Heart left ventricle (tissue), 16 donors: ENCODE measurements around the gene PDZD7. TPM values are rescaled to one million over a fixed set of nuclear protein-coding genes. Genes with fewer than 3 reads are reported as not detected.

Source experiments
- ATAC-seq, 4 donors: fragments of 200-7000 bp; cut with Tn5 transposase; one replicate each; pipeline ENCODE4 v1.9.1; 2020 to 2022; ENCODE audit warnings: moderate library complexity in 4 of 4, mild to moderate bottlenecking in 3 of 4, moderate number of reproducible peaks in 1 of 4
- DNase-seq, 5 donors: peaks; one replicate each; pipeline ENCODE4 v3.0.0-alpha.2; 2020
- H3K27ac ChIP-seq, 12 donors: fragments of 200-600 bp; sonication (generic) in 4 of 12; one replicate each; pipeline versions ENCODE4 v1.5.0 to v1.8.0; 2016 to 2022; ENCODE audit warnings: mild to moderate bottlenecking in 2 of 12
- H3K27me3 ChIP-seq, 9 donors: fragments of 200-600 bp; sonication (generic) in 2 of 9; one replicate each; pipeline versions ENCODE4 v1.5.1 to v1.8.0; 2016 to 2022; ENCODE audit warnings: mild to moderate bottlenecking in 3 of 9
- H3K36me3 ChIP-seq, 9 donors: fragments of 200-600 bp; sonication (generic) in 2 of 9; one replicate each; pipeline versions ENCODE4 v1.5.0 to v1.8.0; 2018 to 2022; ENCODE audit warnings: mild to moderate bottlenecking in 2 of 9
- H3K4me1 ChIP-seq, 12 donors: fragments of 200-600 bp; sonication (generic) in 4 of 12; one replicate each; pipeline versions ENCODE4 v1.5.0 to v1.8.0; 2016 to 2022; ENCODE audit warnings: mild to moderate bottlenecking in 3 of 12
- H3K4me3 ChIP-seq, 12 donors: fragments of 200-600 bp; sonication (generic) in 4 of 12; one replicate each; pipeline versions ENCODE4 v1.5.0 to v1.8.0; 2017 to 2022; ENCODE audit warnings: mild to moderate bottlenecking in 9 of 12, moderate library complexity in 4 of 12
- H3K9me3 ChIP-seq, 12 donors: fragments of 200-600 bp; sonication (generic) in 4 of 12; one replicate each; pipeline versions ENCODE4 v1.5.0 to v1.8.0; 2016 to 2022; ENCODE audit warnings: mild to moderate bottlenecking in 1 of 12
- POLR2A ChIP-seq, 2 donors: fragments of 450-650 bp; IDR thresholded peaks; one replicate each; pipeline ENCODE4 v1.6.1; 2017; ENCODE audit warnings: antibody characterized with exemption in 2 of 2, mild to moderate bottlenecking in 2 of 2, moderate library complexity in 2 of 2
- WGBS, 4 donors: extraction: QIAGEN DNeasy Blood & Tissue Kit in 2 of 4; methylation state at CpG; one replicate each; pipeline versions ENCODE4 v1.1.5 to v1.1.7; 2013 to 2018; 5-methylcytosine and 5-hydroxymethylcytosine counted together
- intact Hi-C, 10 donors: fragments of 100-400 bp; cut with DNase I; formaldehyde crosslinking; loops; one replicate each; pipeline versions ENCODE4 v1.11.1 to v1.14.2; 2022
- polyA plus RNA-seq, 2 donors: library from polyadenylated mRNA; stranded (reverse); fragments of 200-250 nt; gene quantifications; one replicate each; pipeline ENCODE4 v1.2.3, GENCODE V29; 2013
- total RNA-seq, 9 donors: library from RNA; depleted of rRNA in 2 of 9; stranded (reverse); fragments of >200 nt in 2 of 9; fragmentation: NEBNext Ultra II Directional in 3 of 9; extraction: Animal tissue kit (Norgen Biotek cat#: 25700) in 3 of 9; gene quantifications; one replicate each; pipeline versions ENCODE4 v1.1.0 to v1.2.4, GENCODE V29; 2016 to 2023
- TF ChIP-seq, protein P1 (sequence below), 12 donors: fragments of 200-600 bp; sonication (generic) in 4 of 12; IDR thresholded peaks; one replicate each; pipeline versions ENCODE4 v1.5.0 to v1.8.0; 2018 to 2022; ENCODE audit warnings: antibody characterized with exemption in 12 of 12, mild to moderate bottlenecking in 5 of 12
- donor health status: ischemic (EF 13 %, LVEDD 7.1; RV severe dilation, severe dysfunction).
- donor health status: healthy with polysubstance abuse.
- donor health status: DM: no; HTN: yes; CAD: no.
- donor health status: DM: no; HTN: no; CAD: no.
- donor health status: ischemic (EF 25% LVEDD 6.9; RV normal size, moderate dysfunction).
- donor health status: ischemic (EF 25% LVEDD 5.7; RV mildly dilated, moderate dysfunction).
- donor health status: healthy.
- donor health status: DM: yes; HTN: yes; CAD: no.
- donor health status: ischemic (EF 35%, LVEDD 5.7; RV mildly dilated, moderate dysfunction).
- donor health status: nonischemic (EF 11% LVEDD 7.7; RV severe dilation, severe dysfunction).
- donor health status: DM: yes; HTN: yes; CAD: no.
- donor health status: PGD.
- donor health status: ischemic (EF 29% LVEDD 5.4; RV normal size, mild dysfunction).
- donor health status: nonischemic (EF 23%, LVEDD 6.1; RV moderate dilation, normal function).

Gene PDZD7
- total and polyA plus RNA-seq, 11 donors: 0.09 to 0.97 (median 0.30) TPM; not detected in 1

DNA sequence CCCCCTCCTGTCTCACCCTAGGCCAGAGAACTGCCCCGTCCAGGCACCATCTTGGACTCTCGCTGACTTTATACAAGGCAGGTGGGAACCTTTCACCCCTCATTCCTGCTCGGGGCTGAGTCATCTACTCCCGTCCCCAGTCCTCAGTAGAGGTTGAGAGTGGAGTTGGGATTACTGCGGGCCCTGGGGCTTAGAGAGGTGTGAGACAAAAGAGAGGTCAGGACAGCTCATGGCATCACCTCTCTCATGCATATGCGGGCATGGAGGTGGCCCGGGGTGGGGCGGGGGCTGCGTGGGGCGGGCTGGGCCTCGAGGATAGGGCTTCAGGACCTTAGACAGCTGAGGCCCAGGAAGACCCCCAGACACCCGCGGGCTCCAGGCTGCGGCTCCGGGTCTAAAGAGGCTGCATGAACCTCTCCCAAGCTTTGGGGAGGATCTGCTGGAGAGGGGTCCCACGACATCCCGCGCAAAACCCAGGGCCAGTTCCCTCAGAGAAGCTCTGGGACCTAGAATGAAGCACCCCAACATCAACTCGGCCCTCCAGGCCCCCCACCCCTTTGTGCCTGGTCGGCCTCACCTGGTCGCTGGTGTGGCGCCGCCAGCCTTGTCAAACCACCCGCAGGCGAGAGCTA is 317 bp downstream of the PDZD7 start:
- H3K4me1 ChIP-seq: peaks cover 0 to 39% (median 20%) of the 10 kb centered on the region in 12 donors
- intact Hi-C loops: loop anchor here in 3 of 10 donors (5.0 kb wide), 3 partner anchors 33 to 43 kb away; partner anchors contain the start of genes LZTS2 (in 1 of the 3), MRPL43 (in 1 of the 3) and TWNK (in 1 of the 3)
- peak overlapping the region in 9 of 12 donors; percentile 87 to 98 (median 96) for H3K27ac ChIP-seq
- H3K9me3 ChIP-seq: no peaks in the 10 kb centered on the region
- peaks cover 0 to 13% (median 12%) of the 10 kb centered on the region in 9 donors for H3K36me3 ChIP-seq
- DNase-seq: no peak
- 14 to 32% (median 15%) methylated on average over 5 to 25 of the region's 25 CpGs for WGBS, 4 donors
- ATAC-seq: no peak
- TF ChIP-seq, protein P1, sequence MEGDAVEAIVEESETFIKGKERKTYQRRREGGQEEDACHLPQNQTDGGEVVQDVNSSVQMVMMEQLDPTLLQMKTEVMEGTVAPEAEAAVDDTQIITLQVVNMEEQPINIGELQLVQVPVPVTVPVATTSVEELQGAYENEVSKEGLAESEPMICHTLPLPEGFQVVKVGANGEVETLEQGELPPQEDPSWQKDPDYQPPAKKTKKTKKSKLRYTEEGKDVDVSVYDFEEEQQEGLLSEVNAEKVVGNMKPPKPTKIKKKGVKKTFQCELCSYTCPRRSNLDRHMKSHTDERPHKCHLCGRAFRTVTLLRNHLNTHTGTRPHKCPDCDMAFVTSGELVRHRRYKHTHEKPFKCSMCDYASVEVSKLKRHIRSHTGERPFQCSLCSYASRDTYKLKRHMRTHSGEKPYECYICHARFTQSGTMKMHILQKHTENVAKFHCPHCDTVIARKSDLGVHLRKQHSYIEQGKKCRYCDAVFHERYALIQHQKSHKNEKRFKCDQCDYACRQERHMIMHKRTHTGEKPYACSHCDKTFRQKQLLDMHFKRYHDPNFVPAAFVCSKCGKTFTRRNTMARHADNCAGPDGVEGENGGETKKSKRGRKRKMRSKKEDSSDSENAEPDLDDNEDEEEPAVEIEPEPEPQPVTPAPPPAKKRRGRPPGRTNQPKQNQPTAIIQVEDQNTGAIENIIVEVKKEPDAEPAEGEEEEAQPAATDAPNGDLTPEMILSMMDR (IDR thresholded peaks at IDR 0.05): no peak
- no peak for TF ChIP-seq POLR2A (IDR thresholded peaks at IDR 0.05)
- H3K4me3 ChIP-seq: peak overlapping the region; percentile 57 to 94 (median 72)
- no peaks in the 10 kb centered on the region for H3K27me3 ChIP-seq

DNA sequence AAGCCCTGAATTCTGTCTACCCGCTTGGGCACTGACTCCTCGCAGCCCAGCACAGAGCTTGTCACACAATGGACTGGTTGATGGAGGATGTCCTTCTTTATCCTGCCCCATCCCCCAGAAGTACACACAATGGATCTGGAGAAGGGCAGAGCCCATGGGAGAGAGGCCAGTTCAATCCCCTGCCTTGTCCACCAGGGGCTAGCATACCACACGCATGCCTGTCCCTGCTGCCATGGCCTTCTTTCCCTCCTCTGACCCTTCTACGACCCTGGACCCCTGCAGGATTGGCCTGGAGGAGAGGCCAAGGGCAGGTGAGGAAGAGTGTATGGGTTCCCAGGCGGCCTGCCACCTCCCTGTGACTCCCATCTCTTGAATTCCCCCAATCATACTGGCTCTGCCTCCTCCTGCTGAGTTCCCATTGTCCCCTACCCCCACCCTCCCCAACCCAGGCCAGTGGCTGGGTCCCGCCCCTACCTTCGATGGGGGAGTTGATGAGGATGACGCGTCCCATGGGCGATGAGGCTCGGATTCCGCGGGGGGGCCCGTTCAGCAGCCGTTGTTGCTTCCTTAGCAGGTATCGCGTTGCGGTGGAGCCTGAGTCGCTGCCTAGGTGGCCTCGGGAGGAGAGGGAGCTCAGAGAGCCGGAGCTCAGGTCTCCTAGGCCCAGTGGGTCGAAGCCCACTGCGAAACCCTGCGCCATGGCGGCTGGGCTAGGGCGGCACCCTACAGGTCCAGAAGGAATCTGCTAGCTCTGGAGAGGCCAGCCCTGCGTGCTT is 1.2 kb downstream of the PDZD7 start:
- Histone ChIP-seq H3K27me3 (no peaks in the 10 kb centered on the region), H3K36me3 (peaks cover 0 to 4% (median 3%) of the 10 kb centered on the region in 9 donors), H3K27ac (no peak overlapping the region), H3K4me3 (no peak overlapping the region), H3K4me1 (peaks cover 0 to 39% (median 20%) of the 10 kb centered on the region in 12 donors), H3K9me3 (no peaks in the 10 kb centered on the region)
- DNase-seq (no peak), ATAC-seq (no peak)
- 63 to 75% (median 65%) methylated on average over 23 to 27 of the region's 27 CpGs for WGBS, 4 donors
- no peak for TF ChIP-seq POLR2A (IDR thresholded peaks at IDR 0.05)
- TF ChIP-seq, protein P1 (IDR thresholded peaks at IDR 0.05): no peak
- intact Hi-C loops: loop anchor here in 4 of 10 donors (5.0 kb wide), 3 partner anchors 32 to 42 kb away; partner anchors contain the start of genes MRPL43 (in 2 of the 4), TWNK (in 2 of the 4) and LZTS2 (in 1 of the 4)

- no peak overlapping the region for H3K27ac ChIP-seq
- H3K36me3 ChIP-seq: no peaks in the 10 kb centered on the region
- no peak for TF ChIP-seq POLR2A (IDR thresholded peaks at IDR 0.05)
- TF ChIP-seq, protein P1 (IDR thresholded peaks at IDR 0.05): no peak
- H3K4me1 ChIP-seq: peaks cover 0 to 36% (median 18%) of the 10 kb centered on the region in 12 donors
- no peak overlapping the region for H3K4me3 ChIP-seq
- no peaks in the 10 kb centered on the region for H3K9me3 ChIP-seq
- DNase-seq: no peak
- no peaks in the 10 kb centered on the region for H3K27me3 ChIP-seq
- no peak for ATAC-seq
- intact Hi-C loops: loop anchor here in 1 of 10 donors (5.0 kb wide), 1 partner anchor 41 kb away; the partner anchor contains the start of genes MRPL43 and TWNK
- WGBS, 4 donors: 70 to 80% (median 73%) methylated on average over 7 of the region's 7 CpGs
Measured at GRCh38 chr10:101028446-101029337, 2.2 kb downstream of the PDZD7 start.
